GM12891 (cell line): ENCODE measurements around the gene ROBO4.

Source experiments
- DNase-seq: peaks from one replicate; pipeline ENCODE4 v3.0.0; 2011; ENCODE audit warnings: low spot score; ENCODE audit not compliant: insufficient read length
- FAIRE-seq: peaks from 2 replicates; lab custom pipeline; 2011; peaks lifted over from hg19 to GRCh38; lab: Jason Lieb, UNC
- PAX5 ChIP-seq: IDR thresholded peaks from 2 replicates; pipeline ENCODE4 v1.6.1; 2011; ENCODE audit warnings: low read length, moderate library complexity, mild to moderate bottlenecking; ENCODE audit not compliant: insufficient read depth, severe bottlenecking
- POLR2A ChIP-seq: IDR thresholded peaks from 2 replicates; pipeline ENCODE4 v1.6.1; 2011; ENCODE audit warnings: low read depth, low read length, control low read depth
- POLR2AphosphoS5 ChIP-seq: IDR thresholded peaks from 2 replicates; pipeline ENCODE4 v1.6.1; 2011; ENCODE audit warnings: low read depth, low read length, control low read depth
- POU2F2 ChIP-seq: IDR thresholded peaks from 2 replicates; pipeline ENCODE4 v1.6.1; 2011; ENCODE audit warnings: low read depth, mild to moderate bottlenecking, control low read depth, low read length, moderate library complexity
- SPI1 ChIP-seq: IDR thresholded peaks from 2 replicates; pipeline ENCODE4 v1.6.1; 2011; ENCODE audit warnings: low read depth, low read length, control low read depth
- TAF1 ChIP-seq: IDR thresholded peaks from 2 replicates; pipeline ENCODE4 v1.6.1; 2011; ENCODE audit warnings: low read depth, low read length, control low read depth

ROBO4 gene

DNA sequence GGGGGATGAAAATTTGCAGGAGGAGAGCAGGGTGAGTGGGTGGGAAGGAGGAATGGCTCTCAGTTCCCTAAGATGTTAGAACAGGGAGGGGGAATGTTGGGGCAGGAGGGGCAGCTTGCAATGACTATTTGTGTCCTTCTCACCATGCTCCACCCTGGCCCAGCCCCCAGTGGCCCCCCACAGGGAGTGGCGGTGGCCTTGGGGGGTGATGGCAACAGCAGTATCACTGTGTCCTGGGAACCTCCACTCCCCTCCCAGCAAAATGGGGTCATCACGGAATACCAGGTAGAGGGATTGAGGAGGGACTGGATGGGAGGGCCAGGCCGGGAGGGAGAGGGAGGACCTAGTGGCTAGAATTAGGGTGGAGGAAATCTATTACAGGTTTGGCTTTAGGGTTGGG, 22.3 kb downstream of the ROBO4 start:
- DNase-seq (no peak), FAIRE-seq (no peak)
- no peak for TF ChIP-seq POLR2A
- no peak for TF ChIP-seq POLR2AphosphoS5
- no peak for TF ChIP-seq POU2F2
- TF ChIP-seq TAF1: no peak
- no peak for TF ChIP-seq SPI1
- TF ChIP-seq PAX5: no peak

GRCh38 chr11:124874571-124875255, 23.0 kb downstream of the ROBO4 start:
- FAIRE-seq: no peak
- TF ChIP-seq SPI1 (no peak), PAX5 (no peak), POLR2A (no peak), TAF1 (no peak), POU2F2 (no peak), POLR2AphosphoS5 (no peak)
- no peak for DNase-seq

GRCh38 chr11:124873951-124874350, 23.7 kb downstream of the ROBO4 start:
- TF ChIP-seq SPI1 (no peak), POU2F2 (no peak), POLR2A (no peak), POLR2AphosphoS5 (no peak), TAF1 (no peak), PAX5 (no peak)
- DNase-seq (no peak), FAIRE-seq (no peak)

GRCh38 chr11:124872741-124873140, 24.9 kb downstream of the ROBO4 start:
- no peak for FAIRE-seq

DNA sequence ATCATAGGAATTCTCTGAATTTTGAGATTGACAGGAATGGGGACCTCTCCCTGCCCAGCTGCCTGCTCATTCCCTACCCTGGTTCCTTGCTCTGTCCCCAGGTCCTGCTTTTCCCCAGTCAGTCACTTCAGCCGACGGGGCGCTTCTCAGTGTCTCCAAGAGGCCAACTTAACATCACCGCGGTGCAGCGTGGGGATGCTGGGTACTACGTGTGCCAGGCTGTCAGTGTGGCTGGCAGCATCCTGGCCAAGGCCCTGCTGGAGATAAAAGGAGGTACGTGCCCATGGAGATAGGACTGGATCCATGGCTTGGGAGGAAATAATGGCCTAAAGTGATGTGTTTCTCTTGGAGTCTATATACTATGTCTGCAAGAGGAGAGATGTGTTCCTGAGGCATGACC, 25.4 kb downstream of the ROBO4 start:
- no peak for TF ChIP-seq PAX5
- TF ChIP-seq TAF1: no peak
- no peak for FAIRE-seq
- no peak for DNase-seq

More at GRCh38 chr11:124872741-124873140, 24.9 kb downstream of the ROBO4 start:
- DNase-seq: no peak
- no peak for TF ChIP-seq TAF1
- TF ChIP-seq POU2F2: no peak
- no peak for TF ChIP-seq POLR2AphosphoS5
- no peak for TF ChIP-seq SPI1
- no peak for TF ChIP-seq POLR2A
- TF ChIP-seq PAX5: no peak

GRCh38 chr11:124870430-124870829, 27.2 kb downstream of the ROBO4 start:
- DNase-seq (no peak), FAIRE-seq (no peak)
- TF ChIP-seq TAF1 (no peak), PAX5 (no peak), POLR2A (no peak), POLR2AphosphoS5 (no peak)

DNA sequence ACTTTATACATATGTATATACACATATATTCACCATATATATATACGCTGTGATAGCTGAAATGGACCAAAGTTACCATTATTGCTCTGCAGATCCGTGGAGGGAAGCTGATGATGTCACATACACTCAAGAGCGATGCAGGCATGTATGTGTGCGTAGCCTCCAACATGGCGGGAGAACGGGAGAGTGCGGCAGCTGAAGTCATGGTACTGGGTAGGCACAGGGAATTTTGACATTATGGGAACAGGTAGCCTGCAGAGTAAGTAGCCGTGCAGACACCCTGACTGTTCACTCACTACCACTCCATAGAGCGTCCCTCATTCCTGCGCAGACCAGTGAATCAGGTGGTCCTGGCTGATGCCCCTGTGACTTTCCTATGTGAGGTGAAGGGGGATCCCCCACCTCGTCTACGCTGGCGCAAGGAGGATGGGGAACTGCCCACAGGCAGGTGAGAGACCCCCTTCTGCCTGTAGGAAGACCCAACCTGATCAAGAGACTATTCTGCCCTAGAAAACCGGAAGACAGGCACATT, 27.7 kb downstream of the ROBO4 start:
- no peak for FAIRE-seq
- TF ChIP-seq POLR2A: no peak
- TF ChIP-seq SPI1: no peak
- TF ChIP-seq PAX5: no peak
- no peak for TF ChIP-seq POLR2AphosphoS5
- TF ChIP-seq TAF1: no peak
- no peak for TF ChIP-seq POU2F2

GRCh38 chr11:124869331-124869730, 28.3 kb downstream of the ROBO4 start:
- DNase-seq (no peak), FAIRE-seq (no peak)
- TF ChIP-seq TAF1 (no peak), POLR2AphosphoS5 (no peak), PAX5 (no peak), POLR2A (no peak), SPI1 (no peak), POU2F2 (no peak)

More for the DNA sequence above, 27.7 kb downstream of the ROBO4 start:
- DNase-seq: no peak

DNA sequence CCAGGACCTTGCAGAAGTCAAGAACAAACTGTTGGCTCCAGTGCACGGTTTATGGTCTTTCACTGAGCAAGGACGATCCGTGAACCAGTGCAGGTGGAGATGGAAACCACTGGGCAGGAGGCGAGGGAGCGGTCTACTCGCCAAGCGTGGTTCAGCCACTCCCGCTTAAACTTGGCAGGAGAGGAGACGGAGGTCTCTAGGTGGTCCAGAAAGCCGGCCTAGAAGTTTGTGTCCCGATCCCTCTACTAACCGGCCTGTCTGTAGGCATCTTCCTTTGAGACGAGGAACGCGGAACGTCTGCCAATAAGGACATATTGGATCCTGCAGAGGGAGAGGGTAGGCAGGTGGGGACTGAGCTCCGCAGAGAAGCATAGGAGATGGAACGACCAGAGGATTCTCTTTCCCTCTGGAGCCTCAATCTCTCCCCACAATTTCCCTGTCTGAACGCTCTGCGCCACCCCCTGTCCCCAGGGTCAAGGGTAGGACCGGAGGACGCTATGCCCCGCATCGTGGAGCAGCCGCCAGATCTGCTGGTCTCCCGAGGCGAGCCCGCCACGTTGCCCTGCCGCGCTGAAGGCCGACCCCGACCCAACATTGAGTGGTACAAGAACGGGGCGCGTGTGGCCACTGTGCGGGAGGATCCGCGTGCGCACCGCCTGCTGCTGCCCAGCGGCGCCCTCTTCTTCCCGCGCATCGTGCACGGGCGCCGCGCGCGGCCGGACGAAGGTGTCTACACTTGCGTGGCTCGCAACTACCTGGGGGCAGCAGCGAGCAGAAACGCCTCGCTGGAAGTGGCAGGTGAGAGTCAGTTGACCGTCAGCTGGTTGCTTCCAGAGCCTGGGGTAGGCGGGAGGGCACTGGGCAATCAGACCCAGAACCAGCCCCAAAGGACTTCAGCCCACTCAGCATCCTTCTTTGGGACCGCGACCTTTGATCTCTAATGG, 29.1 kb downstream of the ROBO4 start:
- TF ChIP-seq POLR2AphosphoS5 (no peak), TAF1 (no peak), POU2F2 (no peak), POLR2A (no peak), SPI1 (no peak), PAX5 (no peak)
- DNase-seq (no peak), FAIRE-seq (no peak)
